Astrocyte of the cerebellum (primary cell): ENCODE results near the gene IL13.

ENCODE experiments used
- DNase-seq: peaks from one replicate; pipeline ENCODE4 v3.0.0-alpha.2; 2011; ENCODE audit warnings: low read depth
- H3K4me3 ChIP-seq: 2 replicates; pipeline ENCODE4 v1.5.1; 2011; ENCODE audit warnings: mild to moderate bottlenecking, low read depth, low read length, moderate library complexity
- CTCF ChIP-seq: IDR thresholded peaks from 2 replicates; pipeline ENCODE4 v1.5.1; 2012; ENCODE audit warnings: low read length, low read depth, moderate library complexity, mild to moderate bottlenecking; ENCODE audit errors: missing control alignments
- in situ Hi-C: cut with HindIII; loops from 2 replicates; pipeline ENCODE4 v1.10.0; 2017; ENCODE audit warnings: low sequenced_read_pairs

Gene IL13

GRCh38 chr5:132679717-132680380, 21.9 kb downstream of the IL13 start:
- TF ChIP-seq CTCF: no peak
- in situ Hi-C loops: no loop called here
- DNase-seq: no peak
- H3K4me3 ChIP-seq: no peak overlapping the region

- TF ChIP-seq CTCF: no peak
- no peak for DNase-seq
- in situ Hi-C loops: no loop called here
- H3K4me3 ChIP-seq: no peak overlapping the region
Observed at GRCh38 chr5:132680780-132681475, 23.0 kb downstream of the IL13 start.

- no peak for TF ChIP-seq CTCF
- DNase-seq: no peak
- in situ Hi-C loops: no loop called here
- no peak overlapping the region for H3K4me3 ChIP-seq
Observed at GRCh38 chr5:132681476-132681831, 23.5 kb downstream of the IL13 start.

GRCh38 chr5:132681983-132682382, 24.0 kb downstream of the IL13 start:
- no peak for DNase-seq
- no peak for TF ChIP-seq CTCF
- no peak overlapping the region for H3K4me3 ChIP-seq
- in situ Hi-C loops: no loop called here

- H3K4me3 ChIP-seq: no peak overlapping the region
- no peak for TF ChIP-seq CTCF
- in situ Hi-C loops: no loop called here
- DNase-seq: no peak
Observed at GRCh38 chr5:132684491-132684890, 26.5 kb downstream of the IL13 start.

- H3K4me3 ChIP-seq: no peak overlapping the region
- DNase-seq: no peak
- TF ChIP-seq CTCF: no peak
- in situ Hi-C loops: no loop called here
Observed at GRCh38 chr5:132684922-132685720, 27.1 kb downstream of the IL13 start.
